IMR-90 (cell line): ENCODE measurements around the gene OPN5. TPM values are rescaled to one million over a fixed set of nuclear protein-coding genes. Genes with fewer than 3 reads are reported as not detected.

Source experiments
- ATAC-seq: fragments of 200-7000 bp; cut with Tn5 transposase; 2 replicates; pipeline ENCODE4 v1.9.1; 2020; ENCODE audit warnings: low read depth, mild to moderate bottlenecking, moderate library complexity
- BruUV-seq: library from RNA; stranded (reverse); fragments of 400-500 nt; replicated peaks from 2 replicates; lab custom pipeline; 2021; lab: Mats Ljungman, UMichigan
- CTCF ChIA-PET: fragments of 300-600 bp; formaldehyde crosslinking; extraction: SDS; loops from one replicate; lab custom pipeline; 2021; ENCODE audit warnings: antibody characterized with exemption; lab: Yijun Ruan, JAX
- POLR2A ChIA-PET: fragments of 300-600 bp; sonication (Branson Sonifier 250); formaldehyde crosslinking; loops from one replicate; lab custom pipeline; 2022; ENCODE audit warnings: antibody characterized with exemption; ENCODE audit not compliant: unreplicated experiment; lab: Charles Lee
- DNase-seq: peaks from one replicate; pipeline ENCODE4 v3.0.0; 2013
- H2AFZ ChIP-seq: replicated peaks from 2 replicates; pipeline ENCODE3; 2013; ENCODE audit warnings: low read length, mild to moderate bottlenecking; ENCODE audit not compliant: poor library complexity
- H2AK5ac ChIP-seq: 2 replicates; pipeline ENCODE4 v1.6.1; 2013; ENCODE audit warnings: low read depth, low read length, inconsistent platforms
- H2AK9ac ChIP-seq: replicated peaks from 2 replicates; pipeline ENCODE3; 2013; ENCODE audit warnings: mild to moderate bottlenecking, low read depth, low read length, moderate library complexity; ENCODE audit not compliant: poor library complexity
- H2BK120ac ChIP-seq: 2 replicates; pipeline ENCODE4 v1.6.1; 2013; ENCODE audit warnings: low read depth, low read length, inconsistent platforms
- H2BK15ac ChIP-seq: 3 replicates; pipeline ENCODE4 v1.6.1; 2013; ENCODE audit warnings: low read depth, low read length, inconsistent platforms
- H2BK20ac ChIP-seq: 2 replicates; pipeline ENCODE4 v1.6.1; 2013; ENCODE audit warnings: low read depth, mild to moderate bottlenecking, inconsistent platforms, low read length, moderate library complexity
- H2BK5ac ChIP-seq: 2 replicates; pipeline ENCODE4 v1.6.1; 2013; ENCODE audit warnings: mild to moderate bottlenecking, low read depth, low read length, inconsistent platforms; ENCODE audit not compliant: poor library complexity, severe bottlenecking
- H3K14ac ChIP-seq: replicated peaks from 2 replicates; pipeline ENCODE4 v1.6.1; 2013; ENCODE audit warnings: low read depth, low read length, inconsistent platforms
- H3K18ac ChIP-seq: 2 replicates; pipeline ENCODE4 v1.6.1; 2013; ENCODE audit warnings: low read depth, low read length, control low read depth
- H3K23ac ChIP-seq: 2 replicates; pipeline ENCODE4 v1.6.1; 2013; ENCODE audit warnings: low read depth, low read length, inconsistent platforms
- H3K27ac ChIP-seq: 2 replicates; pipeline ENCODE4 v1.5.1; 2013; ENCODE audit warnings: mild to moderate bottlenecking, control low read depth, low read length; ENCODE audit not compliant: insufficient read depth
- H3K27me3 ChIP-seq: 2 replicates; pipeline ENCODE4 v1.6.1; 2013; ENCODE audit warnings: low read length; ENCODE audit not compliant: control insufficient read depth, insufficient read depth
- H3K36me3 ChIP-seq: 2 replicates; pipeline ENCODE4 v1.6.1; 2013; ENCODE audit warnings: low read length, mixed read lengths; ENCODE audit not compliant: control insufficient read depth, insufficient read depth
- H3K4ac ChIP-seq: 2 replicates; pipeline ENCODE4 v1.6.1; 2013; ENCODE audit warnings: low read depth, low read length, inconsistent platforms
- H3K4me1 ChIP-seq: 2 replicates; pipeline ENCODE4 v1.6.1; 2013; ENCODE audit warnings: low read length, mixed read lengths; ENCODE audit not compliant: control insufficient read depth, insufficient read depth
- H3K4me2 ChIP-seq: 2 replicates; pipeline ENCODE4 v1.6.1; 2013; ENCODE audit warnings: low read depth, mild to moderate bottlenecking, control low read depth, low read length, moderate library complexity
- H3K4me3 ChIP-seq: 2 replicates; pipeline ENCODE4 v1.5.1; 2013; ENCODE audit warnings: low read depth, mild to moderate bottlenecking, control low read depth, low read length, moderate library complexity; ENCODE audit not compliant: insufficient read depth
- H3K56ac ChIP-seq: 2 replicates; pipeline ENCODE4 v1.6.1; 2013; ENCODE audit warnings: low read length, inconsistent platforms; ENCODE audit not compliant: insufficient read depth; ENCODE audit errors: extremely low read depth
- H3K79me1 ChIP-seq, 2 experiments: 2 replicates each; pipeline ENCODE4 v1.6.1; 2013; ENCODE audit warnings: low read length in 2 of 2, inconsistent platforms in 1 of 2, low read depth in 1 of 2
- H3K9ac ChIP-seq: 2 replicates; pipeline ENCODE4 v1.6.1; 2013; ENCODE audit warnings: low read depth, low read length, control low read depth
- H3K9me1 ChIP-seq: 2 replicates; pipeline ENCODE4 v1.6.1; 2013; ENCODE audit warnings: low read length, inconsistent platforms; ENCODE audit not compliant: insufficient read depth
- H3K9me3 ChIP-seq: 2 replicates; pipeline ENCODE4 v1.6.1; 2013; ENCODE audit warnings: low read length; ENCODE audit not compliant: control insufficient read depth, insufficient read depth
- H4K20me1 ChIP-seq: 2 replicates; pipeline ENCODE4 v1.6.1; 2013; ENCODE audit warnings: low read length, inconsistent platforms; ENCODE audit not compliant: insufficient read depth
- H4K5ac ChIP-seq: 2 replicates; pipeline ENCODE4 v1.6.1; 2013; ENCODE audit warnings: mild to moderate bottlenecking, low read depth, low read length, control low read depth
- H4K8ac ChIP-seq, 2 experiments: 2 replicates each; pipeline ENCODE4 v1.6.1; 2013; ENCODE audit warnings: low read depth in 2 of 2, low read length in 2 of 2, control low read depth in 1 of 2, inconsistent platforms in 1 of 2
- H4K91ac ChIP-seq: 2 replicates; pipeline ENCODE4 v1.6.1; 2013; ENCODE audit warnings: low read depth, low read length, inconsistent platforms; ENCODE audit not compliant: insufficient read depth
- RAD21 ChIP-seq: IDR thresholded peaks from 2 replicates; pipeline ENCODE4 v1.6.1; 2012; ENCODE audit warnings: low read length, improper control_type of control experiment
- RFX5 ChIP-seq: IDR thresholded peaks from 2 replicates; pipeline ENCODE4 v1.8.0; 2012; ENCODE audit warnings: low read depth, mild to moderate bottlenecking, low read length, moderate library complexity
- SMC3 ChIP-seq: fragments of 150-350 bp; IDR thresholded peaks from 2 replicates; pipeline ENCODE4 v1.6.1; 2016; ENCODE audit warnings: low read depth, mild to moderate bottlenecking, antibody characterized with exemption, low read length, moderate library complexity
- WGBS, 2 experiments: methylation state at CpG; one replicate each; pipeline versions ENCODE4 v1.1.5 to v1.1.7; 2013; ENCODE audit warnings: missing lambda C conversion rate in 2 of 2; ENCODE audit not compliant: insufficient read length in 1 of 2; ENCODE audit errors: extremely low coverage in 2 of 2; 5-methylcytosine and 5-hydroxymethylcytosine counted together
- dilution Hi-C: fragments of 300-500 bp; cut with HindIII; formaldehyde crosslinking; loops from one replicate; pipeline ENCODE4 v1.14.3; 2018; ENCODE audit warnings: low sequenced_read_pairs; ENCODE audit not compliant: unreplicated experiment
- in situ Hi-C: fragments of 300-500 bp; cut with MboI; formaldehyde crosslinking; loops from 3 replicates; pipeline ENCODE4 v1.14.3; 2019; ENCODE audit warnings: low sequenced_read_pairs, inconsistent platforms, mixed read lengths
- intact Hi-C: fragments of 100-400 bp; cut with micrococcal nuclease; formaldehyde crosslinking; loops from 2 replicates; pipeline ENCODE4 v1.10.0; 2022
- polyA plus RNA-seq, 3 experiments: library from polyadenylated mRNA; depleted of rRNA; stranded (reverse); fragments of >200 nt; gene quantifications; 2 replicates each; pipeline ENCODE4 v1.2.3, GENCODE V29; 2012; ENCODE audit warnings: low replicate concordance in 1 of 3
- total RNA-seq: library from RNA; depleted of rRNA; stranded (reverse); fragments of >200 nt; gene quantifications from 2 replicates; pipeline ENCODE4 v1.2.3, GENCODE V29; 2012

The OPN5 gene
- total and polyA plus RNA-seq, 2 of the 4 experiments (the other 2 are of a cell fraction) = not detected

GRCh38 chr6:47804821-47805220 is 23.0 kb downstream of the OPN5 start:
- Histone ChIP-seq H3K9me1 (no peaks in the 10 kb centered on the region), H3K27me3 (no peaks in the 10 kb centered on the region), H3K27ac (no peak overlapping the region), H2AK9ac (no peak overlapping the region), H4K5ac (no peak overlapping the region), H3K9me3 (no peaks in the 10 kb centered on the region), H2BK5ac (no peak overlapping the region), H4K20me1 (no peaks in the 10 kb centered on the region), H2AK5ac (no peak overlapping the region), H2BK120ac (no peak overlapping the region), H3K4me1 (no peaks in the 10 kb centered on the region), H4K91ac (no peak overlapping the region), H3K36me3 (no peaks in the 10 kb centered on the region), H2BK20ac (no peak overlapping the region), H2BK15ac (no peak overlapping the region), H3K23ac (no peak overlapping the region), H3K18ac (no peak overlapping the region), H3K56ac (no peak overlapping the region), H3K9ac (no peak overlapping the region), H2AFZ (no peak overlapping the region), H4K8ac (no peak overlapping the region), H3K14ac (no peak overlapping the region), H3K4ac (no peak overlapping the region), H3K4me3 (no peak overlapping the region), H3K79me1 (no peaks in the 10 kb centered on the region), H3K4me2 (no peak overlapping the region)
- intact Hi-C loops (no loop called here), in situ Hi-C loops (no loop called here), dilution Hi-C loops (no loop called here)
- ChIA-PET POLR2A (no interaction called here), CTCF (no interaction called here)
- BruUV-seq = no TSS peak
- no peak for DNase-seq
- WGBS, 2 experiments = 40% methylated on average over 1 of the region's 2 CpGs; no CpG with 5 or more reads in 1 of the 2 experiments
- ATAC-seq = no peak
- TF ChIP-seq RFX5 (no peak), RAD21 (no peak), SMC3 (no peak)
